Subcutaneous adipose tissue (tissue), 4 donors: ENCODE data around the gene SULT4A1. TPM values are rescaled to one million over a fixed set of nuclear protein-coding genes. Genes with fewer than 3 reads are reported as not detected.

Source experiments
- CTCF ChIP-seq: fragments of 450-650 bp; IDR thresholded peaks from one replicate; pipeline ENCODE4 v1.5.1; 2016; ENCODE audit warnings: low read depth, mild to moderate bottlenecking, control low read depth, antibody characterized with exemption, moderate library complexity
- total RNA-seq, 4 donors: library from RNA; depleted of rRNA; stranded (reverse); fragments of >200 nt; gene quantifications; one replicate each; pipeline ENCODE4 v1.1.0, GENCODE V29; 2016

The SULT4A1 gene
- total RNA-seq, 4 donors from 2014 or later = 0.98 TPM; not detected in 3

GRCh38 chr22:43890901-43891331 is 28.6 kb upstream of the SULT4A1 start:
- no peak for TF ChIP-seq CTCF

GRCh38 chr22:43889860-43890253 is 27.5 kb upstream of the SULT4A1 start:
- no peak for TF ChIP-seq CTCF

GRCh38 chr22:43889201-43889859 is 27.0 kb upstream of the SULT4A1 start:
- TF ChIP-seq CTCF = no peak

GRCh38 chr22:43888740-43889139 is 26.4 kb upstream of the SULT4A1 start:
- no peak for TF ChIP-seq CTCF

GRCh38 chr22:43887391-43887790 is 25.1 kb upstream of the SULT4A1 start:
- no peak for TF ChIP-seq CTCF

GRCh38 chr22:43886231-43886630 is 23.9 kb upstream of the SULT4A1 start:
- TF ChIP-seq CTCF = no peak

- no peak for TF ChIP-seq CTCF
Measured at GRCh38 chr22:43885786-43886185, 23.5 kb upstream of the SULT4A1 start.
